Stimulated activated CD4-positive, alpha-beta T cell treated with anti-CD3 and anti-CD28 coated beads, TNF-alpha, amount 100 ng/mL, for 24 hours (primary cell): ENCODE results near the gene ATXN7L3.

Experiments
- DNase-seq, 3 experiments: peaks; one replicate each; pipeline ENCODE4 v3.0.0-alpha.2; 2020; ENCODE audit warnings: low read depth in 3 of 3

Gene ATXN7L3

GRCh38 chr17:44200478-44201155 lies 933 bp upstream of the ATXN7L3 start:
- DNase-seq, result no peak

- peak in 1 of 3 experiments; percentile 57 for DNase-seq
Measured at GRCh38 chr17:44198721-44199552, 747 bp downstream of the ATXN7L3 start.

- peak in 1 of 3 experiments; percentile 33 for DNase-seq
Measured at GRCh38 chr17:44197980-44198720, 1.5 kb downstream of the ATXN7L3 start.

- no peak for DNase-seq
Measured at GRCh38 chr17:44197107-44197506, 2.6 kb downstream of the ATXN7L3 start.

- DNase-seq, result no peak
Measured at GRCh38 chr17:44193326-44194084, 6.2 kb downstream of the ATXN7L3 start.

GRCh38 chr17:44192750-44193149 lies 6.9 kb downstream of the ATXN7L3 start:
- no peak for DNase-seq

GRCh38 chr17:44191941-44192496 lies 7.7 kb downstream of the ATXN7L3 start:
- DNase-seq, result no peak

- no peak for DNase-seq
Measured at GRCh38 chr17:44191369-44191768, 8.3 kb downstream of the ATXN7L3 start.

- no peak for DNase-seq
Measured at GRCh38 chr17:44190481-44190880, 9.2 kb downstream of the ATXN7L3 start.

GRCh38 chr17:44188576-44189403 lies 10.9 kb downstream of the ATXN7L3 start:
- no peak for DNase-seq

- no peak for DNase-seq
Measured at GRCh38 chr17:44187131-44187899, 12.4 kb downstream of the ATXN7L3 start.

GRCh38 chr17:44186307-44187130 lies 13.2 kb downstream of the ATXN7L3 start, which contains the start of gene TMUB2:
Gene TMUB2 (plus strand): TSS chr17:44186972. CDS start chr17:44187709, 737 bp downstream.
- DNase-seq, result peak; percentile 99

- no peak for DNase-seq
Measured at GRCh38 chr17:44184212-44184810, 15.4 kb downstream of the ATXN7L3 start.

GRCh38 chr17:44183024-44183423 lies 16.7 kb downstream of the ATXN7L3 start:
- DNase-seq, result no peak

GRCh38 chr17:44178133-44178532 lies 21.6 kb downstream of the ATXN7L3 start:
- DNase-seq, result no peak

- no peak for DNase-seq
Measured at GRCh38 chr17:44177640-44178039, 22.0 kb downstream of the ATXN7L3 start.

GRCh38 chr17:44176671-44177501 lies 22.8 kb downstream of the ATXN7L3 start:
- no peak for DNase-seq
